HepG2 (cell line): Measurements from ENCODE around the gene CSF3R. TPM values are rescaled to one million over a fixed set of nuclear protein-coding genes. Genes with fewer than 3 reads are reported as not detected.
A peak's percentile ranks its signal among the peaks of the same experiment; 100 is the strongest.

Experiments
- CBX5 ChIP-seq: sonication (generic); formaldehyde crosslinking; IDR thresholded peaks from 2 replicates; pipeline ENCODE4 v1.4.0; 2020; ENCODE audit warnings: missing genetic modification reagents, borderline replicate concordance
- HOXA3 ChIP-seq: sonication (generic); formaldehyde crosslinking; IDR thresholded peaks from 2 replicates; pipeline ENCODE4 v1.5.0; 2020; ENCODE audit warnings: missing genetic modification reagents
- IKZF5 ChIP-seq: IDR thresholded peaks from 2 replicates; pipeline ENCODE4 v1.6.1; 2018; ENCODE audit warnings: missing genetic modification reagents, mild to moderate bottlenecking, missing compliant biosample characterization
- NKX3-1 ChIP-seq: sonication (generic); formaldehyde crosslinking; IDR thresholded peaks from 2 replicates; pipeline ENCODE4 v1.5.0; 2020; ENCODE audit warnings: missing genetic modification reagents
- PCBP2 ChIP-seq: fragments of 200-400 bp; formaldehyde crosslinking; optimal IDR thresholded peaks from 2 replicates; pipeline ENCODE3; 2018; ENCODE audit warnings: low read length, low read depth; ENCODE audit not compliant: poor library complexity, severe bottlenecking
- PRDM10 ChIP-seq: sonication (generic); formaldehyde crosslinking; IDR thresholded peaks from 2 replicates; pipeline ENCODE4 v1.4.0; 2020; ENCODE audit warnings: low read depth, missing genetic modification reagents
- RFX3 ChIP-seq: IDR thresholded peaks from 2 replicates; pipeline ENCODE4 v1.6.1; 2016; ENCODE audit warnings: missing biosample characterization, missing genetic modification reagents
- SRSF4 ChIP-seq: fragments of 200-400 bp; formaldehyde crosslinking; IDR thresholded peaks from one replicate; pipeline ENCODE4 v1.6.1; 2018; ENCODE audit warnings: mild to moderate bottlenecking, low read depth, low read length, moderate library complexity; ENCODE audit not compliant: poor library complexity, severe bottlenecking
- SYNCRIP ChIP-seq: fragments of 200-400 bp; formaldehyde crosslinking; IDR thresholded peaks from 2 replicates; pipeline ENCODE4 v1.6.1; 2018; ENCODE audit warnings: mild to moderate bottlenecking, low read depth, low read length; ENCODE audit not compliant: insufficient read depth
- U2AF1 ChIP-seq: fragments of 200-400 bp; formaldehyde crosslinking; optimal IDR thresholded peaks from 2 replicates; pipeline ENCODE3; 2017; ENCODE audit warnings: mild to moderate bottlenecking, low read depth, low read length
- XBP1 ChIP-seq: sonication (generic); formaldehyde crosslinking; IDR thresholded peaks from 2 replicates; pipeline ENCODE4 v1.5.0; 2020; ENCODE audit warnings: missing genetic modification reagents
- XRCC5 ChIP-seq: fragments of 200-400 bp; formaldehyde crosslinking; optimal IDR thresholded peaks from 2 replicates; pipeline ENCODE3; 2017; ENCODE audit warnings: mild to moderate bottlenecking, low read length
- ZBTB10 ChIP-seq: sonication (generic); formaldehyde crosslinking; IDR thresholded peaks from 2 replicates; pipeline ENCODE4 v1.4.0; 2020; ENCODE audit warnings: missing genetic modification reagents, borderline replicate concordance
- ZC3H13 ChIP-seq: sonication (generic); formaldehyde crosslinking; IDR thresholded peaks from 2 replicates; pipeline ENCODE4 v1.8.1; 2023; ENCODE audit warnings: mild to moderate bottlenecking, missing genetic modification reagents, moderate library complexity
- ZGPAT ChIP-seq: IDR thresholded peaks from 2 replicates; pipeline ENCODE4 v1.6.1; 2016; ENCODE audit warnings: mild to moderate bottlenecking
- ZNF350 ChIP-seq: sonication (generic); formaldehyde crosslinking; IDR thresholded peaks from 2 replicates; pipeline ENCODE4 v1.4.0; 2020; ENCODE audit warnings: mild to moderate bottlenecking, low read depth, missing genetic modification reagents, borderline replicate concordance
- ZNF367 ChIP-seq: sonication (generic); formaldehyde crosslinking; IDR thresholded peaks from 2 replicates; pipeline ENCODE4 v1.4.0; 2020; ENCODE audit warnings: missing genetic modification reagents, borderline replicate concordance
- ZNF451 ChIP-seq: sonication (generic); formaldehyde crosslinking; IDR thresholded peaks from 2 replicates; pipeline ENCODE4 v1.5.0; 2020; ENCODE audit warnings: mild to moderate bottlenecking, missing genetic modification reagents
- ZNF569 ChIP-seq: sonication (generic); formaldehyde crosslinking; IDR thresholded peaks from 2 replicates; pipeline ENCODE4 v1.5.0; 2020; ENCODE audit warnings: mild to moderate bottlenecking, missing genetic modification reagents, moderate library complexity, borderline replicate concordance
- ZNF616 ChIP-seq: sonication (generic); formaldehyde crosslinking; IDR thresholded peaks from 2 replicates; pipeline ENCODE4 v1.5.0; 2020; ENCODE audit warnings: low read depth, mild to moderate bottlenecking, missing genetic modification reagents
- polyA plus RNA-seq, 8 experiments: library from polyadenylated mRNA; depleted of rRNA in 3 of 8; stranded (reverse) in 7 of 8; unstranded in 1 of 8; fragments of >200 nt; fragmentation: Illumina TruSeq in 4 of 8; extraction: Trizol in 4 of 8; gene quantifications; 2 replicates each; pipeline versions ENCODE4 v1.2.1 to v1.2.3, GENCODE V29; 2011 to 2016; ENCODE audit warnings: low read depth in 4 of 8, missing spikeins in 1 of 8, mixed read lengths in 1 of 8; ENCODE audit not compliant: insufficient read depth in 1 of 8
- total RNA-seq, 5 experiments: library from RNA; depleted of rRNA; stranded (reverse); fragments of >200 nt; fragmentation: Illumina TruSeq; extraction: Trizol; gene quantifications; 2 replicates each; pipeline ENCODE4 v1.2.3, GENCODE V29; 2016; ENCODE audit warnings: low read depth in 1 of 5

The CSF3R gene
- total and polyA plus RNA-seq, 2 of the 13 experiments (the other 11 are each of a cell fraction or from before 2014, with no cell fraction given): 11.9 to 28.8 TPM

GRCh38 chr1:36450270-36450918 is 32.3 kb downstream of the CSF3R start, which contains the start of gene OSCP1 (continued):
- TF ChIP-seq IKZF5 (no peak), ZNF350 (CRISPR knock-in tag) (peak; percentile 59; the same call in 1 of the 2 replicates), PRDM10 (CRISPR knock-in tag) (peak; percentile 39; the same call in 1 of the 2 replicates), SYNCRIP (no peak), HOXA3 (CRISPR knock-in tag) (peak; percentile 45; the same call in 1 of the 2 replicates), U2AF1 (no peak), ZNF616 (CRISPR knock-in tag) (peak; percentile 90; the same call in 1 of the 2 replicates), ZNF367 (CRISPR knock-in tag) (peak; percentile 77; the same call in 1 of the 2 replicates), CBX5 (CRISPR knock-in tag) (0 out of 2 replicates have a peak, but pooled peaks have one; percentile 13), RFX3 (CRISPR knock-in tag) (peak; percentile 95), XRCC5 (no peak), SRSF4 (no peak), ZC3H13 (CRISPR knock-in tag) (no peak), NKX3-1 (CRISPR knock-in tag) (peak; percentile 76), PCBP2 (no peak), ZBTB10 (CRISPR knock-in tag) (0 out of 2 replicates have a peak, but pooled peaks have one; percentile 31), XBP1 (CRISPR knock-in tag) (no peak), ZNF569 (CRISPR knock-in tag) (peak; percentile 46; the same call in 1 of the 2 replicates), ZGPAT (CRISPR knock-in tag) (peak; percentile 72; the same call in 1 of the 2 replicates), ZNF451 (CRISPR knock-in tag) (peak; percentile 83; the same call in 1 of the 2 replicates)
